Kidney (tissue), 14 donors: ENCODE data around the gene CACNG3. TPM values are rescaled to one million over a fixed set of nuclear protein-coding genes. Genes with fewer than 3 reads are reported as not detected.

Experiments used
- DNase-seq, 5 donors: peaks; one replicate each; pipeline ENCODE4 v3.0.0-alpha.2; 2013 to 2020
- FAIRE-seq: peaks from 2 replicates; lab custom pipeline; 2012; peaks lifted over from hg19 to GRCh38; lab: Jason Lieb, UNC
- H3K27ac ChIP-seq, 2 donors: one replicate each; pipeline ENCODE4 v1.7.0; 2013; ENCODE audit warnings: low read depth in 2 of 2, low read length in 2 of 2, inconsistent platforms in 1 of 2
- H3K27me3 ChIP-seq: one replicate; pipeline ENCODE4 v1.7.1; 2013; ENCODE audit warnings: low read length, inconsistent platforms; ENCODE audit not compliant: control insufficient read depth, insufficient read depth
- H3K36me3 ChIP-seq, 3 donors: one replicate each; pipeline versions ENCODE4 v1.7.0 to v1.7.1; 2013; ENCODE audit warnings: low read length in 3 of 3, control low read depth in 1 of 3, inconsistent platforms in 1 of 3; ENCODE audit not compliant: insufficient read depth in 3 of 3, control insufficient read depth in 2 of 3
- H3K4me1 ChIP-seq, 3 donors: one replicate each; pipeline versions ENCODE4 v1.7.0 to v1.7.1; 2013; ENCODE audit warnings: low read length in 3 of 3, inconsistent platforms in 1 of 3, low read depth in 1 of 3; ENCODE audit not compliant: control insufficient read depth in 2 of 3, insufficient read depth in 2 of 3
- H3K4me3 ChIP-seq, 3 donors: one replicate each; pipeline versions ENCODE4 v1.7.0 to v1.8.1; 2013; ENCODE audit warnings: low read length in 3 of 3, control low read depth in 1 of 3, inconsistent platforms in 1 of 3
- H3K9ac ChIP-seq, 3 donors: one replicate each; pipeline versions ENCODE4 v1.7.0 to v1.7.1; 2013; ENCODE audit warnings: low read length in 3 of 3, control low read depth in 1 of 3, inconsistent platforms in 1 of 3
- H3K9me3 ChIP-seq, 3 donors: one replicate each; pipeline versions ENCODE4 v1.7.0 to v1.7.1; 2013; ENCODE audit warnings: low read length in 3 of 3, control low read depth in 1 of 3, inconsistent platforms in 1 of 3; ENCODE audit not compliant: control insufficient read depth in 2 of 3, insufficient read depth in 1 of 3
- CTCF ChIP-seq: IDR thresholded peaks from 3 replicates; pipeline ENCODE4 v1.5.1; 2012; ENCODE audit warnings: mild to moderate bottlenecking, moderate library complexity, borderline replicate concordance; ENCODE audit not compliant: insufficient read depth; ENCODE audit errors: extremely low read depth
- intact Hi-C: fragments of 100-400 bp; cut with DNase I; formaldehyde crosslinking; loops from one replicate; pipeline ENCODE4 v1.11.1; 2022
- polyA plus RNA-seq: library from polyadenylated mRNA; stranded (reverse); fragments of 350-450 nt; fragmentation: Illumina TruSeq; extraction: RNeasy Lipid Tissue Mini Kit (QIAGEN cat#74804); gene quantifications from one replicate; pipeline ENCODE4 v1.2.3, GENCODE V29; 2014; ENCODE audit warnings: low read depth, low replicate concordance; ENCODE audit not compliant: insufficient read depth
- total RNA-seq: library from RNA; stranded (reverse); fragmentation: NEBNext Ultra II Directional; extraction: Animal tissue kit (Norgen Biotek cat#: 25700); gene quantifications from one replicate; pipeline ENCODE4 v1.2.1, GENCODE V29; 2021
- donor health status: control.
- donor health status: control.
- donor health status: control.
- donor health status: control.
- donor health status: control.
- donor health status: DM: yes; HTN: yes; CAD: no.
- donor health status: Normal renal cell carcinoma (clear cell type).

The CACNG3 gene
- total and polyA plus RNA-seq, 2 donors from 2014 or later: not detected

GRCh38 chr16:24348545-24349290, 92.6 kb downstream of the CACNG3 start:
- Histone ChIP-seq H3K27me3 (no peaks in the 10 kb centered on the region), H3K36me3 (no peaks in the 10 kb centered on the region), H3K9me3 (no peaks in the 10 kb centered on the region), H3K9ac (peak overlapping the region in 1 of 3 donors; percentile 15), H3K4me1 (peaks cover 0 to 12% (median 0%) of the 10 kb centered on the region in 3 donors), H3K27ac (peak overlapping the region; percentile 2 to 71), H3K4me3 (no peak overlapping the region)
- DNase-seq (no peak), FAIRE-seq (no peak)
- intact Hi-C loops: no loop called here
- TF ChIP-seq CTCF: no peak

GRCh38 chr16:24349320-24349719, 93.2 kb downstream of the CACNG3 start:
- no peaks in the 10 kb centered on the region for H3K36me3 ChIP-seq
- no peak for TF ChIP-seq CTCF
- peaks cover 0 to 12% (median 0%) of the 10 kb centered on the region in 3 donors for H3K4me1 ChIP-seq
- peak overlapping the region in 1 of 3 donors; percentile 15 for H3K9ac ChIP-seq
- H3K9me3 ChIP-seq: no peaks in the 10 kb centered on the region
- FAIRE-seq: no peak
- H3K27ac ChIP-seq: peak overlapping the region; percentile 2 to 71
- H3K27me3 ChIP-seq: no peaks in the 10 kb centered on the region
- no peak overlapping the region for H3K4me3 ChIP-seq
- intact Hi-C loops: no loop called here
- DNase-seq: no peak

GRCh38 chr16:24352746-24353145, 96.6 kb downstream of the CACNG3 start:
- intact Hi-C loops: no loop called here

More at GRCh38 chr16:24352746-24353145, 96.6 kb downstream of the CACNG3 start:
- H3K4me1 ChIP-seq: peaks cover 0 to 3% (median 0%) of the 10 kb centered on the region in 3 donors
- DNase-seq (no peak), FAIRE-seq (no peak)
- no peak overlapping the region for H3K4me3 ChIP-seq
- H3K27me3 ChIP-seq: no peaks in the 10 kb centered on the region
- no peak for TF ChIP-seq CTCF
- H3K27ac ChIP-seq: no peak overlapping the region
- no peaks in the 10 kb centered on the region for H3K36me3 ChIP-seq
- H3K9me3 ChIP-seq: no peaks in the 10 kb centered on the region
- no peak overlapping the region for H3K9ac ChIP-seq
